MG63 (cell line): ENCODE results near the gene LBX2. TPM values are rescaled to one million over a fixed set of nuclear protein-coding genes. Genes with fewer than 3 reads are reported as not detected.
"Not testable (repeated sequence)": the region's sequence is repeated elsewhere in the genome, so short reads cannot be mapped to it uniquely, and the experiment has no call there.

Experiments used
- DNase-seq: peaks from one replicate; pipeline ENCODE4 v3.0.0-alpha.2; 2020
- H3K27me3 ChIP-seq: fragments of 250-450 bp; sonication (Bioruptor Pico); 2 replicates; pipeline ENCODE4 v1.5.1; 2020; ENCODE audit warnings: mild to moderate bottlenecking, moderate library complexity
- H3K36me3 ChIP-seq: fragments of 250-450 bp; sonication (Bioruptor Pico); 2 replicates; pipeline ENCODE4 v1.5.1; 2020; ENCODE audit warnings: mild to moderate bottlenecking, moderate library complexity
- H3K4me3 ChIP-seq: fragments of 250-450 bp; sonication (Bioruptor Pico); 2 replicates; pipeline ENCODE4 v1.5.1; 2020; ENCODE audit warnings: mild to moderate bottlenecking, moderate library complexity
- H3K9me3 ChIP-seq: fragments of 250-450 bp; sonication (Bioruptor Pico); 2 replicates; pipeline ENCODE4 v1.5.1; 2020; ENCODE audit warnings: mild to moderate bottlenecking, moderate library complexity
- total RNA-seq: library from RNA; depleted of rRNA; stranded (reverse); fragments of >200 nt; shearing (Covaris generic); gene quantifications from 2 replicates; pipeline ENCODE4 v1.2.3, GENCODE V29; 2014; ENCODE audit warnings: low replicate concordance

The LBX2 gene
- total RNA-seq, 1 experiment from 2014 or later: 0.95 TPM

DNA sequence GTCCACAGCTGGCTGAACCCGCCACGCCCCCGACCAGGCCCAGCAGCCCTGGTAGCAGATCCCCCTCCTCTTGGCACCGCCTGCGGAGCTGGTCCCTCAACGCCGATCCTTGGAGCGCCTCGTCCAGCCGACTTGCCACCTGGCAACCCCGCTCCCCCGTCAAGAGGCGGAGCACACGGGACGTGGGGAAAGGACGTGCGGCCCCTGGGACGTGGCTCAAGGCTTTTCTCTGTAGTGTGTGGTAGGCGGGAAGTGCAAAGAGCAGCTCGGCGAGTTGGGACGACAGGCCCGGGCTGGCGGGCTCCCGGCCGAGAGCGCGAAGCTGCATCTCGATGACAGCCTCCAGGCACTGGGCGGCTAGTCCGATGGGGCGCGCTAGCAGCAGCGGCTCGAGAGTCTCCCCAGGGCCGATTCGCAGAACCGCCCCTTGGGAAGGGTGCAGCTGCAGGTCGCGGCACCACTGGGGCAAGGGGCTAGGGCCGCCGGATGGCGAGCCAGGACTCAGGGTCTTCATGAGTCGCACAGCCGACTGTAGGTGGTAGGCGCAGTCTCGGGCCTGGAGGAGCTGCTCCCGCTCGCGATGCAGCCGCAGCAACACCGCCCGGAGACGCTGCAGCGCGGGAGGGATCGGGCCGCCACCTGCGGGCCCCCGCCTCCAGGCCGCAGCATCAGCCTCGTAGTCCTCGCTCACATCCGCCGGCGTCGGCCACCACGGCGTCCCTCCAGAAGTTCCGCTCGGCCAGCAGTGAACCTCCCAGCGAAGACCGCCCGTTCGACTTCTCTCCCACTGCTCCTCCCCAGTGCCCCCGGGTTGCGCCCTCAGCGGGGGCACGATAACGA, 17.2 kb downstream of the LBX2 start:
- peaks cover 16% of the 10 kb centered on the region for H3K36me3 ChIP-seq
- DNase-seq: peak; percentile 49
- peak overlapping the region; percentile 97 for H3K4me3 ChIP-seq
- no peaks in the 10 kb centered on the region for H3K27me3 ChIP-seq
- H3K9me3 ChIP-seq: no peaks in the 10 kb centered on the region

DNA sequence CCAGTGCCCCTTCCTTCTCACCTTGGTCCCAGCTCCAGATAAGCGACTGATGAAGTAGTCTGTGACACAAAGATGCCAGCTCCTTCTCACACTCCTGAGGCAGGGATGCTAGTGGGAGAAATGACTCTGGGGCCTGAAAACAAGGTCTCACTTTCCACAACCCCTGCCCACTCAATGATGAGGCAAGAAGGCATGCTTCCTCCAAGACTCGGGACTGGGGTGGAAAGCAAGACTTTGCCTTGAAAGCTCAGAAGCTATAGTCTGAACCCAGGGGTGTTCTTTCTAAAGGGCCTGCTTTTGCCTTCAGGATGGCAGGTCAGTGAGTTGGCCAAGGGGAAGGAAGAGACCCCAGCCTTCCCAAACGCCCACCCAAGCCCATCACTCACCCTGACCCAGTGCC, 18.0 kb downstream of the LBX2 start:
- no peaks in the 10 kb centered on the region for H3K27me3 ChIP-seq
- H3K4me3 ChIP-seq: peak overlapping the region; percentile 97
- peaks cover 17% of the 10 kb centered on the region for H3K36me3 ChIP-seq
- DNase-seq: no peak
- H3K9me3 ChIP-seq: no peaks in the 10 kb centered on the region

DNA sequence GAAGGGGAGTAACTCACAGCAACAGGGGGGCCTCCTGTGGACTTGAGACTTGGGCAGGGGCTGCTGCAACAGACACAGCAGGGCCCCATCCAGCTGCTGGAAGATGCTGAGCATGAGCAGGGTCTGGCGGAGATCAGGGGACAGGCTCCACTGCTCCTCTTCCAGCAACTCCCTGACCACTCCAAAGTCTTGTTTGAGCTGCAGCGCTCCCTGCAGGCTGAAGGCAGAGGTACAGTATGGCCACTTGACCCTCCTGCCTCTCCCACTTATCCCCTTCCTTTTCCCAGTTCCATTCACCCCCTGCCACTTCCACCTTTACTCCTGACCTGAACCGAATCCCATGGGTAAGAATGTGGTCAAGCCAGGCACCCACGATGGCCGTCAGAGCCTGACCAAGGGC, 24.5 kb downstream of the LBX2 start:
- Histone ChIP-seq H3K36me3 (peaks cover 25% of the 10 kb centered on the region), H3K4me3 (no peak overlapping the region), H3K27me3 (no peaks in the 10 kb centered on the region), H3K9me3 (no peaks in the 10 kb centered on the region)
- DNase-seq: no peak

DNA sequence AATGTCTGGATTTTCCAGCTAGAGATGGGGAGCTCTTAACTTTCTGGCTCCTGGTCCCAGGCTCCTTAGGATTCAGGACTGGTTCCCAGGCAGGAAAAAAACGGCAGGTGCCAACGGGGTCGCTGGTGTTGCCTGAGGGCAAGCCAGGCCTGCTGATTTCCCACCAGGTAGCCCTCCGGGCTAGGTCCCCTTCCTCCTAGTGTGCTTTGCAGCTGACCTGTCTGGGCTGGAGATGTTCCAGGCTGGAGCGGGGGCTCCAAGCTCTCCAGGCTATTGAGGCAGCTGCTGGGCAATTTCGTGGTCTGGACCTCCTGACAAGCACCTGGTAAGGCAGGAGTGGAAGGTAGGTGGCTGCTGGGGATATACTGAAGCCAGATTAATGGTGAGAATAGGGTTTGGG, 24.9 kb downstream of the LBX2 start:
- no peak overlapping the region for H3K4me3 ChIP-seq
- H3K36me3 ChIP-seq: peaks cover 22% of the 10 kb centered on the region
- no peaks in the 10 kb centered on the region for H3K27me3 ChIP-seq
- H3K9me3 ChIP-seq: no peaks in the 10 kb centered on the region
- DNase-seq: no peak

DNA sequence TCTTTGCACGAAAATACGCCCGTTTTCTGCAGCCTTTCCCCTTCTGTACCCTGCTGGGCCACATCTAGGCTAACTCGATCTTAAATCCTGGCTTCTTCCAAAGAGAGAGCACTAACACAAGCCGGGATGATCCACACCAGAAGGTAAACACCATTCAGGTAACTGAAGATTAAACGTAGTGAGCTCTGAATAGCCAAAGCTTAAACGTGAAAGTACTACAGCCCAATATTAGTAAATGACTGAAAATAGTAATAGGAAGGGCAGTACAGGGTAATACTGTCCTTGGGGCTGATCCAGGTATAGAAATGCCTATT, 26.5 kb downstream of the LBX2 start:
- Histone ChIP-seq H3K9me3 (no peaks in the 10 kb centered on the region), H3K4me3 (peak overlapping the region; percentile 70), H3K36me3 (peaks cover 22% of the 10 kb centered on the region), H3K27me3 (no peaks in the 10 kb centered on the region)
- DNase-seq: no peak

DNA sequence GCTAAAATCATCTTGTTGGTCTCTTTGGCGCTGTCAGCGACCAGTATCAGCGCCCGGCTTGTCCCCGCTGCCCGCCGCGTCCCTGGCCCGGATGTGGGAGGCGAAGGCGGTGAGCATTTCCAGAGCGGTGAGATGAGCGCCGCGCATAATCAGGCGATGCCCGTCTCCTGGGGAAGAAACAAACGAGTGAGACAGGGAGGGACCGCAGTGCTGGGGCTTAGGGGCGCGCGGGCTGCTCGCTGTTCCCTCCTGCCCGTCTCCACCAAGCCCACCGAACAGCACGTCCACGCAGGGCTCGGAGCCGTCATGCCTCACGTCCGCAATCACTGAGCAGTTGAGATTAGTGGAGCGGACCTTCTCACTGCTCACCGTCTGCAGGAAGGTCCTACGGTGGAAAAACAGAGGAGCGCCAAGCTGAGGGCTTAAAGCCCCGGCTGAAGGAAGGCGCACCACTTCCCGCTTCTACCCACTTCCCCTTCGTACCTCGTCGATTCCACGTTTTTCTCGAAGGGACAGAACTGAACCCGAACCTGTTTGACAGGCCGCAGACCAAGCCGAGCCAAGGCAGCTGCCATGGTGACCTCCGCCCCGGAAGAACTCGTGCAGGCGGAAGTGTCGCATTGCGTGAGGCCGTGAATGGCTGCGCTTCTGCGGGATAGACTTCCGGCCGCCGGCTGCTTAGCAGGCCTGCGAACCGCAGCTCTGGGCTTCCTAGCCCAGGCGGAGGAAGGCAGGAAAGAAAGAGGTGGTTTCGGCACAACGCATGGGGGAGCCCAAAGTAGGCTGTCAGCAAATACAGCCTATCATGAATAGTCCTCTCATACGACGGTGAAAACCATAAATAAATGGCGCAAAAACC, 27.1 kb downstream of the LBX2 start, which contains the start of gene MRPL53:
Gene MRPL53, minus strand, starts transcription at position 595 of the 859 bp plus-strand sequence. Its CDS starts 20 bp downstream, at position 575.
- H3K27me3 ChIP-seq: no peaks in the 10 kb centered on the region
- H3K36me3 ChIP-seq: peaks cover 18% of the 10 kb centered on the region
- peak within 1 kb of the TSS; percentile 70 for H3K4me3 ChIP-seq
- H3K9me3 ChIP-seq: no peaks in the 10 kb centered on the region
- DNase-seq: peak; percentile 94

DNA sequence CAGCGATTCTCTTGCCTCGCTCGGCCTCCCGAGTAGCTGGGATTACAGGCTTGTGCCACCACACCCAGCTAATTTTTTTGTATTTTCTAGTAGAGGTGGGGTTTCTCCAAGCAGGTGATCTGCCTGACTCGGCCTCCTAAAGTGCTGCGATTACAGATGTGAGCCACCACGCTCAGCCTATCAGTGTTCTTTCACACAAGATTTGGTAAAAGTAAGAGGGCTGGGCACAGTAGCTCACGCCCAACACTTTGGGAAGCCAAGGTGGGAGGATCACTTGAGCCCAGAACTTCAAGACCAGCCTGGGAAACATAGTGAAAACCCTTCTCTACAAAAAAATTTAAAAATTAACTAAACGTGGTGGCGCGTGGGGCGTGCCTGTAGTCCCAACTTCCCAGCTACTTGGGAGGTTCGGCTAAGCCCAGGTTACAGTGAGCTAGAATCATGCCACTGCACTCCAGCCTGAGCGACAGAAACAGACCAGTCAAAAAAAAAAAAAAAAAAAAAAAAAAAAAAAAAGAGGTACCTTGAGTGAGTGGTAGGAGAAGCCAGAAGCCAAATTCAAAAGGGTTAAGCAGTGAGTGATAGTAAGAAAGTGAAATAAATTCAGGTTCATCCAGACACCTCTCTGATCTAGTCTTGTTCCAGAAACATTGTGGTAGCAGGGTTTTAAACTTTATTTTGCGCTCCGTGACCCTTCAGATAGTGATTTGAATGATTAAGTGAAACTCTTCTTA, 27.9 kb downstream of the LBX2 start:
- peak overlapping the region; percentile 70 for H3K4me3 ChIP-seq
- H3K27me3 ChIP-seq: no peaks in the 10 kb centered on the region
- H3K36me3 ChIP-seq: peaks cover 16% of the 10 kb centered on the region
- no peak for DNase-seq
- H3K9me3 ChIP-seq: no peaks in the 10 kb centered on the region

DNA sequence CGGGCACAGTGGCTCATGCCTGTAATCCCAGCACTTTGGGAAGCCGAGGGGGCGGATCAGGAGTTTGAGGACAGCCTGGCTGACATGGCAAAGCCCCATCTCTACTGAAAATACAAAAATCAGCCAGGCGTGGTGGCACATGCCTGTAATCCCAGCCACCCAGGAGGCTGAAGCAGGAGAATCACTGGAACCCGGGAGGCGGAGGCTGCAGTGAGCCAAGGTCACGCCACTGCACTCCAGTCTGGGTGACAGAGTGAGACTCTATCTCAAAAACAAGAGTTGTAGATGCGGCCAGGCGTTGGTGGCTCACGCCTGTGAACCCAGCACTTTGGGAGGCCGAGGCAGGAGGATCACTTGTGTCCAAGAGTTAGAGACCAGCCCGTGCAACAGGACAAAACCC, 28.7 kb downstream of the LBX2 start:
- not testable (repeated sequence) for H3K4me3 ChIP-seq, H3K27me3 ChIP-seq, DNase-seq, H3K9me3 ChIP-seq
- H3K36me3 ChIP-seq: peaks cover 12% of the 10 kb centered on the region

DNA sequence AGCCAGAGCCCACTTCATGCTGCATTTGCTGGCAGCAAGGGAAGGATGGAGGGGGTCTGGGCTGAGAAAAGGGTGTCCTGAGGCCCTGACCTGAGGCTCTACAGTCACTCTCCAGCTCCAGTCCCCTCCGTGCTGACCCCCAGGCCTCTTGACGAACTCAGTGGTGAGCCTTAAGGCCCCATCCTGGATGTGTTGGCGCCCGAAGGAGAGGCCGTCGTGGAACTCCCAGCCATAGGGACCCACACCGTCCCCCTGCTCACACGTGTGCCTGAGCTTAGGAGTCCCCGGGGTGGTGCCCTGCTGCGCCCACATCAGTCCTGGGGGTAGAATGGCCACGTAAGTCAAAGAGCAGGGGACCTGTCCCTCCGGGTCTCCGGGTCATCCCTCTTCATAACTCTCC, 35.0 kb downstream of the LBX2 start:
- peak overlapping the region; percentile 97 for H3K4me3 ChIP-seq
- H3K9me3 ChIP-seq: no peaks in the 10 kb centered on the region
- no peak for DNase-seq
- no peaks in the 10 kb centered on the region for H3K27me3 ChIP-seq
- peaks cover 18% of the 10 kb centered on the region for H3K36me3 ChIP-seq

DNA sequence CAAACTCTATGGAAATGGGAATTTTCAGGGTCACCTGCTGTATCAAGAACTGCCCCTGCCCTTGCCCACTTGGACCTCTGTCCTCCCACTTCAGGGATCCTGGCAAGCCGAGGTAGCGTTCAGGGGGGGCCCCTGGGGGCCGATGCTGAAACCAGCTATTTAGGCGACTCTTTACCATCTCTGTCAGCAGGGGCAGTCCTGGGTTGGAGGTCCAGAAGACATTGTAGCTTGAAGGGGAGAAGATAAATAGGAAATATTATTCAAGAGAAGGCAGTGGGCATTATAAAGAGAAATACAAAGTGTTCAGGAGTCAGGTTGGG, 36.7 kb downstream of the LBX2 start:
- DNase-seq: no peak

DNA sequence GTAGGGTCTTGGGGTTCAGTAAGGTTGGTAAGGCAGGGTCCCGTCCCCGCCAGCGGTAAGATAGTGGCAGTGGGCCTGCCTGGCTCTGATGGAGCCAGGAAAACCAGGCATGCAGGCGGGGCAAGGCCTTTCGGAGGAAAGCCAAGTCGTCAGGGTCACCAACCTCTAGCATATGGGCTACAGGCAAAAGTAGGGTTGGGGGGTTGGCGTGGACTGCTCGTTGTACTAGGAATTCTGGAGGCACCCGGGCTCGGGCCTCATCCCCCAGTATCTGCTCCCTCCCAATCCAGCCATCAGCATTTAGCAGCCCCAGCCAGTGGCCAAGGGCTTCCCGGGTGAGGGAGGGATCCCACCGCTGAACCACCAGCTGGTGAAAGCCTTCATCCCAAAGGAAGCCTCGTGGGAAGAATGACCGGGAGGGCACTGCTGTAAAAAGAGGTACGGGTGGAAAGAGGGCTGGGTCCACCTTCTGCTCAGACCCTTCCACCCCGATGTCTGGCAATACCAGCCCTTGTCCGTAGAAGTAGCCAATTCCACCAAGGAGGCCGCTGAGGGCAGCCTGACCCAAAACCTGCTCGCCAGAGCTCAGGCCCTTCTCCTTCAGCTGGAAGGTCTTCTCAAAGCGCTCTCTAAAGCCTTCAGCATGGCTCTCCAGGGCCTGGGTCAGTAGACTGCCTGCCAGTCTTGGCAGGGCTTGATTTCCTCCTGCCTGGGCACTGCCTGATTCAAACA, 37.2 kb downstream of the LBX2 start:
- Histone ChIP-seq H3K27me3 (no peaks in the 10 kb centered on the region), H3K36me3 (peaks cover 18% of the 10 kb centered on the region), H3K9me3 (no peaks in the 10 kb centered on the region), H3K4me3 (no peak overlapping the region)
- no peak for DNase-seq

More for the DNA sequence above, 36.7 kb downstream of the LBX2 start:
- Histone ChIP-seq H3K9me3 (no peaks in the 10 kb centered on the region), H3K36me3 (peaks cover 18% of the 10 kb centered on the region), H3K4me3 (no peak overlapping the region), H3K27me3 (no peaks in the 10 kb centered on the region)

DNA sequence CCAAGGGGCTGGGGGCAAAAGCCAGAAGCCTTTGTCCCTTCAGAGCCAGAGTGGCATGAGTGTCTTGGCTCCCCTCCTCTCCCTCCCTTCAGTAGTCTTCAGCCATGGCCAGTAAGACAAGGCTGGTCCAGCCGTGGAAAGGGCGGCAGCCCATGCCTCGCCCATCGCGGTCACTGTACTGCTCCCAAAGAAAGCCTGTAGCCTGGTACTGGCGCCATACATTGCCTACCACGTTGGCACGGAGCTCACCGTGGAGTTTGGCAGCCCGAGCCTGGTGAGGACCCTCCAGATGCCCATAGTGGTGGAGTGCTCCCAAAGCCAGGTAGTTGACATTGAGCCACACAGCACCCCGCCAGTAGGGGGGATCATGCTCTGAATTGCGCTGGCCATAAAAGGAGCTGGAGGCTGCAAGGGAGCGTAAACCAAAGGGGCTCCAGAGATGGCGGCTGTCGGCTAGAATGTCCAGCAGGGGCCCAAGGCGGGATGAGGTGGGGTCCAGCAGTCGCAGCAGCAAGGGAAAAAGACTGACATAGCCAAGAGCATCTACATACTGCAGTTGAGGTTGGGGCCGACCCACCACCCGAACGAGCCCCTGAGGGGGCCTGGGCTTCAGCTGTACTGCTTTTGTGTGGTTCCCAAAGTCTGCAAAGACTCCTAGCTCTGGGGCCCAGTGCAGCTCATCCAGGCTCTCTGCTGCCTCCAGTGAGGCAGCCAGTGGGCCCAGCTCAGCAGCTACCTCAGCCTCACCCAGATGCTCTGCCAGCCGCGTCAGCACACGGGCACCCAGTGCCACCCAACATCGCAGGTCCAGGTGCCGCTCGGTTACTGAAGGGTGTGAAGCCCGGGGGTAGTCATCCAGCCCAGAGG, 38.0 kb downstream of the LBX2 start:
- no peak for DNase-seq
- Histone ChIP-seq H3K36me3 (peaks cover 22% of the 10 kb centered on the region), H3K9me3 (no peaks in the 10 kb centered on the region), H3K27me3 (no peaks in the 10 kb centered on the region), H3K4me3 (no peak overlapping the region)

DNA sequence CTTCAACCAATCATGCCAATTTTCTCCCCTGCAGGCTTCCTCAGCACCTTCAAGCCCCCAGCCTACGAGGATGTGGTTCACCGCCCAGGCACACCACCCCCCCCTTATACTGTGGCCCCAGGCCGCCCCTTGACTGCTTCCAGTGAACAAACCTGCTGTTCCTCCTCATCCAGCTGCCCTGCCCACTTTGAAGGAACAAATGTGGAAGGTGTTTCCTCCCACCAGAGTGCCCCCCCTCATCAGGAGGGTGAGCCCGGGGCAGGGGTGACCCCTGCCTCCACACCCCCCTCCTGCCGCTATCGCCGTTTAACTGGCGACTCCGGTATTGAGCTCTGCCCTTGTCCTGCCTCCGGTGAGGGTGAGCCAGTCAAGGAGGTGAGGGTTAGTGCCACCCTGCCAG, 39.2 kb downstream of the LBX2 start:
- H3K27me3 ChIP-seq, H3K4me3 ChIP-seq, DNase-seq, H3K9me3 ChIP-seq: not testable (repeated sequence)
- peaks cover 27% of the 10 kb centered on the region for H3K36me3 ChIP-seq

DNA sequence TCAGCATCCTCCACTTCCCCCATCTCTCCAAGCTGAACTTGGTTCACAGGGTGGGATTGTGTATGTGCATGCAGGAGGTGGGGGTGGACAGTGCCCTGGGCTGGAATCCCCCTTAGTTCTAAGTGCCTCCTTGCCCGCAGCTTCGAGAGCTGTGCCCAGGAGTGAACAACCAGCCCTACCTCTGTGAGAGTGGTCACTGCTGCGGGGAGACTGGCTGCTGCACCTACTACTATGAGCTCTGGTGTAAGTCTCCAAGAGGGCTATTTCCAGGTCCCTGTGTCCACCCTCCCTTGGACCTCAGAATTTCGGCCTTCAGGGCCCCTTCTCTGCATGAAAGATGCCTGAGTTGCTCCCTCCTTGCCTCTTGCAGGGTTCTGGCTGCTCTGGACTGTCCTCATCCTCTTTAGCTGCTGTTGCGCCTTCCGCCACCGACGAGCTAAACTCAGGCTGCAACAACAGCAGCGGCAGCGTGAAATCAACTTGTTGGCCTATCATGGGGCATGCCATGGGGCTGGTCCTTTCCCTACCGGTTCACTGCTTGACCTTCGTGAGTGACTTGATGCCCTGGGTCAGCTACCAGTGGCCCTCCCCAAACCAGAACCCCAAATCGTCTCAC, 39.8 kb downstream of the LBX2 start:
- peaks cover 27% of the 10 kb centered on the region for H3K36me3 ChIP-seq
- not testable (repeated sequence) for DNase-seq, H3K27me3 ChIP-seq, H3K9me3 ChIP-seq
- H3K4me3 ChIP-seq: peak overlapping the region; percentile 72; the same call in 1 of the 2 replicates

DNA sequence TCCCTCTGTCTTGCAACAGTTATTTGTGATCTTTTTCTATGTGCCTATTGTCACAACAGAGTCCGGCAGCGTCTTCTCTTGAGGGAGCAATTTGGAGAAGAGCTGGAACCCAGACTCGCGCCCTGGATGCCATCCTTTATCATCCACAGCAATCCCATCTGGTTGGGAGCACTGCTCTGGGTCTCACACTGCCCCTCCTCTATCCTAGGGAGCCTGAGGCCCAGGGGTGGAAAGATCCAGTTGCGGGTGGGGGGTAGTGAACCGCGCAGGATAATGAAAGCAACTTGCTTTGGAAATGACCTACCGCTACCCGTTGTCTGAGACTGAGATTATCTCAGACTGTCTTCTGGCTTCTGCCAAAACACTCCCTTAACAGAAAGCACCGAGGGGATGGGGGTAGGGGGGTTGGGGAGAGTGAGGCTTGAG, 40.5 kb downstream of the LBX2 start:
- Histone ChIP-seq H3K36me3 (peaks cover 27% of the 10 kb centered on the region), H3K4me3 (peak overlapping the region; percentile 72), H3K27me3 (no peaks in the 10 kb centered on the region), H3K9me3 (no peaks in the 10 kb centered on the region)
- no peak for DNase-seq
